GM19035 (cell line): Measurements from ENCODE around the gene LRGUK.
"Not testable (repeated sequence)": the region's sequence is repeated elsewhere in the genome, so short reads cannot be mapped to it uniquely, and the experiment has no call there.

Experiments used
- ATAC-seq: cut with Tn5 transposase; IDR thresholded peaks from one replicate; pipeline ENCODE4 v1.9.1; 2021; ENCODE audit not compliant: unreplicated experiment

Gene LRGUK

GRCh38 chr7:134220236-134220635, 93.1 kb downstream of the LRGUK start:
- ATAC-seq = no peak

GRCh38 chr7:134231296-134231695, 104.2 kb downstream of the LRGUK start:
- ATAC-seq = not testable (repeated sequence)

- no peak for ATAC-seq
Measured at GRCh38 chr7:134234216-134234615, 107.1 kb downstream of the LRGUK start.

GRCh38 chr7:134245253-134245652, 118.1 kb downstream of the LRGUK start:
- ATAC-seq = peak; percentile 55

GRCh38 chr7:134246347-134246746, 119.2 kb downstream of the LRGUK start:
- no peak for ATAC-seq

- no peak for ATAC-seq
Measured at GRCh38 chr7:134246761-134247160, 119.6 kb downstream of the LRGUK start.

GRCh38 chr7:134248196-134248595, 121.1 kb downstream of the LRGUK start:
- no peak for ATAC-seq

GRCh38 chr7:134254311-134254710, 127.2 kb downstream of the LRGUK start:
- no peak for ATAC-seq

GRCh38 chr7:134255814-134256213, 128.7 kb downstream of the LRGUK start:
- no peak for ATAC-seq

- ATAC-seq = no peak
Measured at GRCh38 chr7:134262322-134262721, 135.2 kb downstream of the LRGUK start.

GRCh38 chr7:134276951-134277350, 149.8 kb downstream of the LRGUK start:
- ATAC-seq = no peak

GRCh38 chr7:134278502-134279153, 151.5 kb downstream of the LRGUK start:
- no peak for ATAC-seq

GRCh38 chr7:134279336-134279735, 152.2 kb downstream of the LRGUK start:
- ATAC-seq = no peak

GRCh38 chr7:134279898-134280297, 152.8 kb downstream of the LRGUK start:
- no peak for ATAC-seq

GRCh38 chr7:134280508-134280907, 153.4 kb downstream of the LRGUK start:
- ATAC-seq = no peak

GRCh38 chr7:134284011-134284410, 156.9 kb downstream of the LRGUK start:
- ATAC-seq = no peak

GRCh38 chr7:134284952-134285351, 157.8 kb downstream of the LRGUK start:
- ATAC-seq = no peak

- ATAC-seq = no peak
Measured at GRCh38 chr7:134287916-134288659, 160.9 kb downstream of the LRGUK start.

GRCh38 chr7:134289423-134289822, 162.3 kb downstream of the LRGUK start:
- ATAC-seq = no peak

- ATAC-seq = no peak
Measured at GRCh38 chr7:134289841-134290240, 162.7 kb downstream of the LRGUK start.

GRCh38 chr7:134290286-134290685, 163.1 kb downstream of the LRGUK start:
- ATAC-seq = no peak

- ATAC-seq = peak; percentile 100
Measured at GRCh38 chr7:134293002-134293740, 166.0 kb downstream of the LRGUK start.
